Uterus (tissue), 2 donors: ENCODE data around the gene JMJD8.

Experiments used
- POLR2A ChIP-seq, 2 donors: fragments of 450-650 bp; IDR thresholded peaks; one replicate each; pipeline ENCODE4 v1.6.1; 2016; ENCODE audit warnings: antibody characterized with exemption in 2 of 2, mild to moderate bottlenecking in 1 of 2, moderate library complexity in 1 of 2
- TF ChIP-seq, protein P1 (sequence below), 4 experiments: fragments of 200-600 bp in 2 of 4; fragments of 450-650 bp in 2 of 4; sonication (generic) in 2 of 4; IDR thresholded peaks; one replicate each; pipeline ENCODE4 v1.5.1; 2016 to 2019; ENCODE audit warnings: antibody characterized with exemption in 4 of 4, mild to moderate bottlenecking in 2 of 4, moderate library complexity in 1 of 4

DNA sequence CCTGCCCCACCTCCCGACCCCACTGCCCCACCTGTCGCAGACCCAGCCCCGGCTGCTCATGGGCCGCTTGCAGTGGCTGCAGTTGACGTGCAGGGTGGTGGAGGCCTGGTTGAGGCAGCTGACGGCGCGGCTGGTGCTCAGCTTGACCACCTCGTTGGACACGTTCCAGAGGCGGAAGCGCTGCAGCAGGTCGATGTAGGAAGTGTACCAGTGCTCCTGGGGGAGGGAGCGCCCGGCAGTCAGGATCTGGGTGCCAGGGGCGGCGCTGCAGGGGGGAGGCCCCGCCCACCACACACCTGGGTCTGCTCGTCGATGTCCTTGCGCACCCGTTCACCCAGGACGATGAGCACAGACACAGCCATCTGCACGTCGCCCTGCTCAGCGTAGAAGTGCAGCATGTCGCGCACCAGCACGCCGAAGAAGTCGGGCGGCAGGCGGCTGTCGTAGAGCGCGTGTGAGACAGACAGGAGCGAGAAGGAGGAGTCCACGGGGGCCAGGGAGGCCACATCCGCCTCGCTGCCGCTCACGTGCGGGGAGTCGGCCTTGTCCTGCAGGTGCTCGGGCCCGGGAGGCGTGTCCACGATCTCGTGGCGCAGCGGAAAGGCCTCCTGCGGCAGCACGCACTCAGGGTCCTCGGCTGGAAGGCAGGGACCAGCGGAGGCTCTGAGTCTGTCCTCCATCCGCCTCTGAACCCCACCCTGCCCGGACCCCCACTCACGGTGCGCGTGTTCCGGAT is 995 bp upstream of the JMJD8 start:
- TF ChIP-seq, protein P1, sequence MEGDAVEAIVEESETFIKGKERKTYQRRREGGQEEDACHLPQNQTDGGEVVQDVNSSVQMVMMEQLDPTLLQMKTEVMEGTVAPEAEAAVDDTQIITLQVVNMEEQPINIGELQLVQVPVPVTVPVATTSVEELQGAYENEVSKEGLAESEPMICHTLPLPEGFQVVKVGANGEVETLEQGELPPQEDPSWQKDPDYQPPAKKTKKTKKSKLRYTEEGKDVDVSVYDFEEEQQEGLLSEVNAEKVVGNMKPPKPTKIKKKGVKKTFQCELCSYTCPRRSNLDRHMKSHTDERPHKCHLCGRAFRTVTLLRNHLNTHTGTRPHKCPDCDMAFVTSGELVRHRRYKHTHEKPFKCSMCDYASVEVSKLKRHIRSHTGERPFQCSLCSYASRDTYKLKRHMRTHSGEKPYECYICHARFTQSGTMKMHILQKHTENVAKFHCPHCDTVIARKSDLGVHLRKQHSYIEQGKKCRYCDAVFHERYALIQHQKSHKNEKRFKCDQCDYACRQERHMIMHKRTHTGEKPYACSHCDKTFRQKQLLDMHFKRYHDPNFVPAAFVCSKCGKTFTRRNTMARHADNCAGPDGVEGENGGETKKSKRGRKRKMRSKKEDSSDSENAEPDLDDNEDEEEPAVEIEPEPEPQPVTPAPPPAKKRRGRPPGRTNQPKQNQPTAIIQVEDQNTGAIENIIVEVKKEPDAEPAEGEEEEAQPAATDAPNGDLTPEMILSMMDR (IDR thresholded peaks at IDR 0.05), result no peak
- TF ChIP-seq POLR2A (IDR thresholded peaks at IDR 0.05), result no peak
